Left ventricle myocardium inferior (tissue), 1 donor: Measurements from ENCODE around the gene CD200R1. TPM values are rescaled to one million over a fixed set of nuclear protein-coding genes. Genes with fewer than 3 reads are reported as not detected.

Experiments used
- DNase-seq: peaks from one replicate; pipeline ENCODE4 v3.0.0-alpha.2; 2020
- H3K27ac ChIP-seq: fragments of 200-600 bp; replicated peaks from 2 replicates; pipeline ENCODE4 v1.8.0; 2021
- H3K27me3 ChIP-seq: fragments of 200-600 bp; 2 replicates; pipeline ENCODE4 v1.8.0; 2021; ENCODE audit warnings: low read depth
- H3K36me3 ChIP-seq: fragments of 200-600 bp; 2 replicates; pipeline ENCODE4 v1.8.0; 2021
- H3K4me1 ChIP-seq: fragments of 200-600 bp; 2 replicates; pipeline ENCODE4 v1.8.0; 2021
- H3K4me3 ChIP-seq: fragments of 200-600 bp; 2 replicates; pipeline ENCODE4 v1.8.0; 2021; ENCODE audit warnings: mild to moderate bottlenecking, moderate library complexity
- H3K9me3 ChIP-seq: fragments of 200-600 bp; replicated peaks from 2 replicates; pipeline ENCODE4 v1.8.0; 2021
- CTCF ChIP-seq: fragments of 200-600 bp; IDR thresholded peaks from 2 replicates; pipeline ENCODE4 v1.8.0; 2021; ENCODE audit warnings: antibody characterized with exemption, mild to moderate bottlenecking, borderline replicate concordance
- intact Hi-C: fragments of 100-400 bp; cut with micrococcal nuclease; formaldehyde crosslinking; loops from one replicate; pipeline ENCODE4 v1.11.0; 2022
- total RNA-seq: library from RNA; stranded (reverse); fragmentation: NEBNext Ultra II Directional; extraction: Animal tissue kit (Norgen Biotek cat#: 25700); gene quantifications from one replicate; pipeline ENCODE4 v1.2.1, GENCODE V29; 2021
- donor health status: DM: no; HTN: yes; CAD: no; lungs with severe emphysema.

The CD200R1 gene
- total RNA-seq, 1 donor from 2014 or later = 0.82 TPM

DNA sequence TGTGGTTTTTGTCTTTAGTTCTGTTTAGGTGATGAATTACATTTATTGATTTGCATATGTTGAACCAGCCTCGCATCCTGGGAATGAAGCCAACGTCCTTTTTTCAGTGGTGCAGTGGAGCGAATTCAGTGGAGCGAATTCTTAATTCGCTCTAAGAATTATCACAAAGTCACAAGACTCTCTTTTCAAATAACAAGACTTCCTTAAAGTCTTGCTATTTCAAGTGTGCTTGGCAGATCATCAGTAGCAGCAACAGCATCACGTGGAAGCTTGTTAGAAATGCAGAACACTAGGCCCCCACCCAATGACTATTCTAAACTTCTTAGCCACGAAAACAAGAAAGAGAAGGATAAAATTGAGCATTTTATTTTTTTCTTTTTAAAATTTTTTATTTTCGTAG is 70.1 kb downstream of the CD200R1 start:
- Histone ChIP-seq H3K27me3 (no peaks in the 10 kb centered on the region), H3K36me3 (no peaks in the 10 kb centered on the region), H3K4me3 (no peak overlapping the region), H3K9me3 (peaks cover 26% of the 10 kb centered on the region), H3K27ac (no peak overlapping the region), H3K4me1 (no peaks in the 10 kb centered on the region)
- intact Hi-C loops = no loop called here
- DNase-seq = no peak
- no peak for TF ChIP-seq CTCF

GRCh38 chr3:112900113-112900512 is 74.8 kb downstream of the CD200R1 start:
- Histone ChIP-seq H3K36me3 (no peaks in the 10 kb centered on the region), H3K4me3 (no peak overlapping the region), H3K9me3 (peaks cover 24% of the 10 kb centered on the region), H3K27ac (no peak overlapping the region), H3K27me3 (no peaks in the 10 kb centered on the region), H3K4me1 (no peaks in the 10 kb centered on the region)
- DNase-seq = no peak
- no peak for TF ChIP-seq CTCF
- intact Hi-C loops = no loop called here

DNA sequence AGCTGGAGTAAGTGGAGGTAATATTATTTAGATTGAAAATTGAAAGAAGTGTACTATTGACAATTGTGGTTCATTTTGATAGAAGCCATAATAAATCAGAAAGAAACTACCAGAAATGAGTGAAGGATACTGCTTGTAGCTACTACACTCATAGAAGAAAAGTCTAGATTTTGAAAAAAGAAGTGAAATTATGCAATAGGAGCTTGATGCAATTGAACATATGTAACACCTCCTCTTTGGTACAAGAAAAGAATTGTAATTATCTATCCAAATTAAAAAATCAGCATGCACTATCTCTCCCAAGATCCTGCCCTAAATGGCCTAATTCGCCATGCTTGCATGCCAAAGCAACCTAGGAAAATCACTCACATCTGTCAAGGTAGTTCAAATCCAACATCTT is 77.1 kb downstream of the CD200R1 start:
- TF ChIP-seq CTCF = no peak
- no peak for DNase-seq
- Histone ChIP-seq H3K4me3 (no peak overlapping the region), H3K9me3 (peaks cover 4% of the 10 kb centered on the region), H3K27me3 (no peaks in the 10 kb centered on the region), H3K27ac (no peak overlapping the region), H3K36me3 (no peaks in the 10 kb centered on the region), H3K4me1 (no peaks in the 10 kb centered on the region)
- intact Hi-C loops = no loop called here

DNA sequence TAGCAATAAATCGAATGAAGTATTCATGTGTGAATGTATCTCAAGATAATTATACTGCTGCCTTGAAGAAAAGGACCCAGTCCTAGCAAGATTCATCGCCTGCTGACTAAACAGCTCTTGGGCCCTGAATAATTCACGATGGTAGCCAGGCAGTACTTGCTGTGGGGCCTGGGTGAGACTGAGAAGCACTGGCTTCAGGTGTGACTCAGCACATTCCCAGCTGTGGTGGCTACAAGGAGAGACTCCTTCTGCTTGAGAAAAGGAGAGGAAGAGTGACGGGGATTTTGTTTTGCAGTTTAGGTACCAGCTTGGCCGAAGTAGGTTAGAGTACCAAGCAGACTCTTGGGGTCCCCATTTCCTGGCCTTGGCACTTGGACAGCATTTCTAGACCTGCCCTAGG is 80.6 kb downstream of the CD200R1 start:
- DNase-seq = no peak
- no peak for TF ChIP-seq CTCF
- Histone ChIP-seq H3K4me3 (no peak overlapping the region), H3K36me3 (no peaks in the 10 kb centered on the region), H3K27ac (no peak overlapping the region), H3K27me3 (no peaks in the 10 kb centered on the region), H3K4me1 (no peaks in the 10 kb centered on the region), H3K9me3 (peaks cover 7% of the 10 kb centered on the region)
- intact Hi-C loops = no loop called here

GRCh38 chr3:112889357-112889756 is 85.5 kb downstream of the CD200R1 start:
- H3K4me1 ChIP-seq = no peaks in the 10 kb centered on the region
- H3K9me3 ChIP-seq = peaks cover 7% of the 10 kb centered on the region
- DNase-seq = no peak
- H3K27ac ChIP-seq = no peak overlapping the region
- H3K36me3 ChIP-seq = no peaks in the 10 kb centered on the region
- H3K4me3 ChIP-seq = no peak overlapping the region
- intact Hi-C loops = no loop called here
- H3K27me3 ChIP-seq = no peaks in the 10 kb centered on the region
- no peak for TF ChIP-seq CTCF
